H1 (cell line): ENCODE data around the gene ALK. TPM values are rescaled to one million over a fixed set of nuclear protein-coding genes. Genes with fewer than 3 reads are reported as not detected.

ENCODE experiments used
- ATF2 ChIP-seq: IDR thresholded peaks from 2 replicates; pipeline ENCODE4 v1.6.1; 2012; ENCODE audit warnings: low read length, inconsistent platforms
- CHD7 ChIP-seq: fragments of 300-600 bp; sonication (generic); IDR thresholded peaks from 2 replicates; pipeline ENCODE4 v1.7.1; 2012; ENCODE audit warnings: low read length, moderate library complexity, mild to moderate bottlenecking, inconsistent platforms; ENCODE audit not compliant: insufficient replicate concordance
- CREB1 ChIP-seq: IDR thresholded peaks from 2 replicates; pipeline ENCODE4 v1.6.1; 2012; ENCODE audit warnings: inconsistent platforms
- POU5F1 ChIP-seq: IDR thresholded peaks from 2 replicates; pipeline ENCODE4 v1.6.1; 2011; ENCODE audit warnings: low read depth, mild to moderate bottlenecking, low read length, moderate library complexity
- SP4 ChIP-seq: IDR thresholded peaks from 2 replicates; pipeline ENCODE4 v1.6.1; 2012; ENCODE audit warnings: low read length, inconsistent platforms
- TAF7 ChIP-seq: optimal IDR thresholded peaks from 2 replicates; pipeline ENCODE3; 2011; ENCODE audit warnings: low read depth, mild to moderate bottlenecking, inconsistent platforms, low read length, moderate library complexity, borderline replicate concordance
- polyA plus RNA-seq, 7 experiments: library from polyadenylated mRNA; depleted of rRNA in 3 of 7; stranded (reverse) in 5 of 7; unstranded in 2 of 7; fragments of >200 nt in 5 of 7; fragments of 200-250 nt in 2 of 7; gene quantifications; 1 replicate in 5 of 7; 2 replicates in 1 of 7; 4 replicates in 1 of 7; pipeline versions ENCODE4 v1.2.1 to v1.2.3, GENCODE V29; 2011 to 2013; ENCODE audit warnings: missing spikeins in 2 of 7, mixed read lengths in 2 of 7
- total RNA-seq: library from RNA; stranded (reverse); fragmentation: NEBNext Ultra II Directional; extraction: Animal tissue kit (Norgen Biotek cat#: 25700); gene quantifications from 2 replicates; pipeline ENCODE4 v1.2.1, GENCODE V29; 2021

The ALK gene
- total and polyA plus RNA-seq, 2 of the 8 experiments (the other 6 are each of a cell fraction or from before 2014, with no cell fraction given) = 0.02 to 0.09 TPM

- TF ChIP-seq CHD7 = no peak
- TF ChIP-seq TAF7 = no peak
- TF ChIP-seq CREB1 = no peak
- no peak for TF ChIP-seq POU5F1
- no peak for TF ChIP-seq SP4
- TF ChIP-seq ATF2 = no peak
Observed at GRCh38 chr2:29393676-29394075, 527.7 kb downstream of the ALK start (continued).
